GM11168 (cell line): ENCODE data around the gene AMBP.

ENCODE experiments used
- in situ Hi-C: fragments of 300-500 bp; cut with MboI; formaldehyde crosslinking; loops from one replicate; pipeline ENCODE4 v1.12.0; 2022; ENCODE audit warnings: low sequenced_read_pairs; ENCODE audit not compliant: unreplicated experiment

The AMBP gene

DNA sequence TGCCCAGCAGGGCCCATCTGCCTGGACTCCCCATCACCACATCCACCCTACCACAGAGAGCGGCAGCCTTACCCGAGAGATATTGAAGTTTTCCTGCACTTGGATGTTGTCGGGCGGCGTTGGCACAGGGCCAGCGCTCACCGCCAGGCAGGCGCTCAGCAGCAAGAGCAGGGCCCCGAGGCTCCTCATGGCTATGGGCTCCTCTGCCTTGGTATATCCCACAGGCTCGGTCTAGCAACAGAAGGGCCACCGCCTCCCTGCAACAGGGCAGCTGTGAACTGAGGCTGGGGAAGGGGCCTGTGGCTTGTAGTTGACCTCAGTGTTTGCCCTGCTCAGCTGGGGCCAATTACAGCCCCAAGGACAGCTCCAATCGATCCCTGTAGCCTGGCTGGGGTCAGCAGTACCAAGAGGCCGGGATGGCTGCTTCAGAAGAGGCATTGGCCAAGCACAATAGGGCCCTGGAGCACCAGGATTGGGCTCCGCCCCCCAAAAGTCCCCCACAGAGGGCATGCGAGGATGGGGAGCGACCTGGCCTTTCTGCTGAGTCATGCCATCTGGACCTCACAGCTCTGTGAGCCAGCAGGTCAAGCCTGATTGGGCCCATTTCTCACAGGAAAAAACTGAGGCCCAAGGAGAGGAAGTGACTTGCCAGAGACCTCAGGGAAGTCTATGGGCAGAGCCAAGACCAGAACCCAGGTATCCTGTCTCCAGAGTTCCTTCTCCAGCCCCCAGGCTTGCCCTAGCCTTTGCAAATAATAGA, at the start of gene AMBP:
Gene AMBP, minus strand, starts transcription at position 280 of the 760 bp plus-strand sequence. Its CDS starts 91 bp downstream, at position 189.
- in situ Hi-C loops, result no loop called here

DNA sequence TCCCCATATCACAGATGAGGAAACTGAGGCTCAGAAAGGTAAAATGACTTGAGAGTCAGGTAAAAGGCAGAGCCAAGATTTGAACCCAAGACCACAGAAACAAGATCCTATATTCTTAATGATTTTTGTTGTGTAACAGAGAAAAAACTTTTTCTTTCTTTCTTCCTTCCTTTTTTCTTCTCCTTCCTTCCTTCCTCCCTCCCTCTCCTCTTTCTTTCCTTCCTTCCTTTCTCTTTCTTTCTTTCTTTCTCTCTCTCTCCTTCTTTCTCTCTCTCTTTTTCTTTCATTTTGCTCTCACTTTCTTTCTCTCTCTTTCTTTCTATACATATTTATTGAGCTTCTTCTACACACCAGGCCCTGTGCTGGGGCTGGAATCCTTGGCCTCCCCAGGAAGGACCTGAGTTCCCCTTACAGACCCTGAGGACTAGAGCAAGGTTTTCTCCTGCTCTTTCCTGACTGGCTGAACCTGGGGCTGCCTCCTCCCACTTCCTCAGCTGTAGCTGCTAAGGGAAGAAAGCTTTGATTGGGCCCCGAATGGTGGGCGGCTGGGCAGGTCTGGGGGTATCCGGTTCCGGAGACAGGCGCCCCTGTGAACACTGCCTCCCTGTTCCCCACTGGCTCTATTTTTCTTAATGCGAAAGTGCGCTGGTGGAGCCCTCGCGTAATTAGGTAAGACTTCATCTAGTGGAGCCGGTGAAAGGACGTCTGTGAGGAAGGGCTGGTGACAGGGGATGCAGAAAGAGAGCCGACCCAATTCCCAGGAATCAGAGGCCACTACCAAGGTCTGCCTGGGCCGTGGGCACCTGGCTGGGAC, 48.4 kb upstream of the AMBP start:
- in situ Hi-C loops, result no loop called here

- in situ Hi-C loops, result no loop called here
Measured at GRCh38 chr9:114125476-114126013, 47.4 kb upstream of the AMBP start.

DNA sequence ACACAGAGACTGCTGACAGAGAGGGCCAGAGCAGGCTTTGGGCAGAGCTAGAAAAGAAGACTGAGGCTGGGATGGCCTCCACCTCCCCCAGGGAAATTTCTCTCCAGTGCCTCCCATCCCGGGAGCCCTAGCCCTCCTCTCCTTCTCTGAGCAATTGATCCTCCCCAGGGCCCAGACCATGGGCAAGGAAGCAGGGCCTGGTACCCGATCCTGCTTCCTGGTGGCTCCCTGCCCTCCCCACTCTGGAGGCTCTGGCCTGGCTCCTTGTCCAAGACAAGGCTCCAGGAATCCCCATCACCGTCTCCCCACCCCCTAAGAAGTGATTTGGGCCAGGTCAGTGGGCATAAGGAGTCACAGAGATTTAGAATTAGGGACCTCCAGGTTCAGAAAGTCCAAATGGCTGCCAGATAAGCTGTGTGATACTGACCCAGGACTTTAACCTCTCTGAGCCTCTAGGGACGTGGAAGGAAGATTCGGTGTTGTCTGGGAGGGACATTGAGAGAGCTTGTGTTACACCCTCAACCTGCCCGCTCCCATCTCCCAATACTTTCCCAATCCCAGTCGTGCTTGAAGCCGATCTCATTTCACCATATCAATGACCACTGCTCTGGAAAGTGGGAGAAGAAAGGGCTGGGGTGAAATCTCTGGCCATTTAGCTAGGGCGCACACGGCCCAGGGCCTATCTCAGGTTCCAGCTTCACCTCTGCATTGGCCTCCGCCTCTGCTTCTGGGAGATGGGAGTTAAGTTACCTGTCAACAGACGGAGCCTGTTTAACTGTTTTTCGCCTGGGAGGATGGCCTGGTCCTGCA, 46.8 kb upstream of the AMBP start:
- in situ Hi-C loops, result no loop called here

DNA sequence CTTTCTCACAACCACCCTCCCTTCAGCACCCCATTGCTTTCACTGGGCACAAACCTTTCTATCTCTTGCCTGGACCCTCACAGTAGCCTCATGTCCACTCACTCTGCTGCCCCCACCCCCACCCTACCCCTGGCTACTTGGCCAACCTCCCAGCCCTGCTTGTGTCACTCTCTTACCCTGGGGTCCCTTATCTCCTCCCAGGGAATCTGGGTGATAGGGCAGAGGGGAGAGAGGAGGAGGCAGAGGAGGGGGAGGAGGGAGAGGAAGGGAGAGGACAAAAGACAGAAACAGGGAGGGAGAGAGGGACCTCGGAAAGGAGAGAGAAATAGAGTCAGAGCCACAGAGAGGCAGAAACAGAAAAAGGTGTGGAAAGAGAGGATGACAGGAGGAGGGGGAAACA, 46.0 kb upstream of the AMBP start:
- in situ Hi-C loops, result no loop called here

DNA sequence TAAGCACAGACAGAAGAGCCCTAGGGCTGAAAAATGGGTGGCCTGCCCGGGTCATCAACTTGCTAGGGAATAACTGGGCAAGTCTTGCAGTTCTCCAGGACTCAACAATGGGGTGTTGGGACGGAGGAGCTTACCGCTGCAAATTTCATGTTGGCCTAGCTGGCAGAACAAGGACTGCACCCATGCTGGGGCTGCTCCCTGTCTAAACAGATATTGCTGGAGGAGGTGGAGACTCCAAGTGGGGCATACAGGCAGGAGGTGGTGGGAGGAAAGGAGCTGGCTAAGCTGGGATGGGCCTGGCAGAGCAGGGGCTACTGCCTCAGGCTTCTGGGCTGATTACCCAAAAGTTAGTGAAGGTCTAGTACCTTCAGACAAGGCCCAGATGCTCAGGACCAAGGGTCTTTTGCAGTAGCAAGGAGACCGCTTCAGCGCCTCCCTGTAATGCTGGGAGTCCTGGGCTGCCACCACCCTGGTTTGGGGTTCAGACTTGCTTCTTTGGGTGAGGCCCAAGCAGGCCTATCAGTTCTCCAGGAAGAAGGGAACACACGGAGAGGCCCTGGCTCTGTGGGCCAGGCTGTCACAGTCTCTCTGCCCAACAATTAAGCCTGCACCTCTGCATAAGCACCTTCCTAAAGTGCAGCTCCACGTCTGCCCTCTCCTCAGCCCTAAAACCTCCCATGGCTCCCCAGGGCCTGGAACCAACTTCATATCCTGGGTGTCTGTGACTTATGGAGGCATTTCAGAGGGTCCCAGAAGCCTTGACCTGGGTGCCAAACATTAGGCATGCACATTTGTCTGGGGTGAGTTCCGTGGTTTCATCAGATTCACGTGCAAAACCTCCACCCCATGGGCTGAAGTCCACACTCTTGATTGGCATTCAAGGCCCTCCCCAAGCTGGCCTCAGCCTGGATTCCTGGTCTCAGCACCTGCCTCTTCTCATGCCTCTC, 45.2 kb upstream of the AMBP start:
- in situ Hi-C loops, result no loop called here

DNA sequence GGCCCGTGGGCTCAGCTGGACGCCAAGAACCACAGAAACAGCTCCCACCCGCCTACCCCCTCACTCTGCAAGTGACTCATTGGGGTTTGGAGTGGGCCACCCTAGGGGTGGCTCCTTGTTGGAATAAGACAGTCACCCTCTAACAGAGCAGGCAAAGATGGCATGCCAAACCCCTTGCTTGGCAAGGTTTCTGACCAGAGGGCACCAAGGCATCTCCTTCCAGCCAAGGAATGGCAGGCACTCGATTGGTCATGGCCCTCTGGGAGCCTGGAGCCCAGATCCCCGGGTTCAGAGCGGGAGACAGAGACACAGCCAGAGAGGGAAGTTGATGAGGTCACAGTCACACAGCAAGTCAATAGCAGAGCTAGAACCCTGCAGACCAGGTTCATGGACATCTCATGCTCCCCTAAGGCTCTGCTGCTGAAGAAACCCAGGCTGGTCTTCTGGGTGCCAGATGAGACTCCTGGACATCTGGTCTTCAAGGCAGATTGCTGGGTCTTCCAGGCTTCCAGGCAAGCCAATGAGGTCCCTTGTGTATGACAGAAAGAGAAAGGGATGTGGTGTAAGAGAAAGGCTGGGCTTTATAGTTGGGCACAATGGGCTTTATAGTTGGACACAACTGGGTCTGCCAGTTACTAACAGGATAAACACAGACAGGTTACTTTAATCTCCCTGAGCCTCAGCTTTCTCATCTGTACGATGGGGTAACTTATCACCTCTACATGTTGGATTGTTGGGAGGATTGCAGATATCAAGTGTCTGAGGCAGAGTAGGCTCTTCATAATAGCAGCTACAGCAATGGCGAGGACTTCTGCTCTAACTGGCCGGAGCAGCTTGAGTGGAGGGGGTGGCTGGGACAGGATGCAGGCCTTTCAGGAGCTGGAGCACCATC, 44.3 kb upstream of the AMBP start:
- in situ Hi-C loops, result no loop called here

- in situ Hi-C loops, result no loop called here
Measured at GRCh38 chr9:114121227-114122135, 43.4 kb upstream of the AMBP start.

DNA sequence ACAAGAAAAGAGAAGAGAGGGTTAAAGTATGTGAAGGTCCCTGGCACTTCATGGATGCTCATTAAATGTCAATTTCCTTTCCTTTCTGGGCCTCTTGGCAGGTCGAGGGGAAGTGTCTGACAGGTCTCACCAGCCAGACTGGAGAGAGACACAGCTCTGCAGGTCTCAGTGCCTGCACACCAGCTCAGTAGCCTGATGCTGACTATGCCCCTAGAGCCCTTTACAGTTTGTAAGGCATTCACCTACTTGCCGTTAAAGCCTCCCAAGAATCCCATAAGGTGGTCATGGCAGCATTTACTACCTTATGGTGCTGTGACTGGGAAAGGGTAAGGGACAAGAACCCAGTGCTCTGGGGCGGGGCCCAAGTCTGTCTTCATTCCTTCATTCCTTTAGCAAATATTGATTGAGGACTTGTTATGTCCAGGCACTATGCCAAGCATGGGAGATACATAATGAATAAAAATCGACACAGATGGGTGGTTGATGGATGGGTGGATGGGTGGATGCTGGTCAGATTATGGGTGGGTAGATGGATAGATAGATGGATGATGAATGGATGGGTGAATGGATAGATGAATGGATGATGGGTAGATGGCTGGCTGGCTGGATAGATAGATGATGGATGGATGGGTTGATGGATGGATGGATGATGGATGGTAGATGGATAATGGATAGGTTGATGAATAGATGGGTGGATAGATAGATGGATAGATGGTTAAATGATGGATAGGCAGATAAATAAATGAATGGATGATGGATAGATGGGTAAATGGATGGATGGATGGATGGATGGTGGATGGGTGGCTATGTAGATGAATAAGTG, 42.3 kb upstream of the AMBP start:
- in situ Hi-C loops, result no loop called here

DNA sequence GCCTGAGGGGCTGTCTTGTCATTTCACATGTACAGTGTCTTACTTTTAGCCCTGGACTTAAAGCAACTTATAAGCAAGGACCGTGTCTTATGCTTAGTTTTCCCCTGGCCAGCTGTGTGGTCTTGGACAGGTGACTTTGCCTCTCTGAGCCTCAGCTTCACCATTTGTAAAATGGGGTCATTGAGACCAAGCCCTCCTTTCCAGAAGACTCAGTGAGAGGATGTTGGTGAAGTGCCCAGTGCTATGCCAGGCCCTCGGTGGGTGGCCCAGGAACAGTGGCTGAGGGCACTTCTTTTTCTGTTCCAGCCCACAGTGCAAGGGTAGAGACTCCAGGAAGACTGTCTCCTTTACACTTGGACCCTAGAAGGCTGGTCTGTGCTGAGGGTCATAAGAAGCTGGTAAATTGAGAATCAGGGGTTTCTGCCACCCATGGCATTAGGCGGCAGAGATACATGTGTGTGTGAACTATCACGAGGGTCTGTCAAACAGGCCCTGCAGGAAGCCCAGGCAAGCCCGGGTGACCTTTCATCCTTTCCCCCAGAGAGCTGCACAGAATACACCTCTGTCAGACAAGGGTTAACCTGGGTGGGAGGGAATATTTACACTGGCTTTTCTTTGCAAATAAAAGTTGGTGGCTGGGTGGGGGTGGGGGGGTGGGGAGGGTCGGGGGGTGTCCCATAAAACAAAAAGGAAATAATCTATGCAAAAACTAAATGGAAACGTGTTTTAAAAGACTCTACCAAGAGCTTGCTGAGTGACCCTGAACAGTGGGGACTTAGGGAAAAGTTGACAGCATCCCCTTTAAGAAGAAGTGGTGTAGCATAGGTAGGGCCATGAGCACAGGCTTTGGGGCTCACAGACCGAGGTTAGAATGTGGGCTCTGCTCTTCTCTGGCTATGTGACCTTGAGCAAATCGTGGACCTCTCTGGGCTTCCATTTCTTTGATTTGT, 41.4 kb upstream of the AMBP start:
- in situ Hi-C loops, result no loop called here

DNA sequence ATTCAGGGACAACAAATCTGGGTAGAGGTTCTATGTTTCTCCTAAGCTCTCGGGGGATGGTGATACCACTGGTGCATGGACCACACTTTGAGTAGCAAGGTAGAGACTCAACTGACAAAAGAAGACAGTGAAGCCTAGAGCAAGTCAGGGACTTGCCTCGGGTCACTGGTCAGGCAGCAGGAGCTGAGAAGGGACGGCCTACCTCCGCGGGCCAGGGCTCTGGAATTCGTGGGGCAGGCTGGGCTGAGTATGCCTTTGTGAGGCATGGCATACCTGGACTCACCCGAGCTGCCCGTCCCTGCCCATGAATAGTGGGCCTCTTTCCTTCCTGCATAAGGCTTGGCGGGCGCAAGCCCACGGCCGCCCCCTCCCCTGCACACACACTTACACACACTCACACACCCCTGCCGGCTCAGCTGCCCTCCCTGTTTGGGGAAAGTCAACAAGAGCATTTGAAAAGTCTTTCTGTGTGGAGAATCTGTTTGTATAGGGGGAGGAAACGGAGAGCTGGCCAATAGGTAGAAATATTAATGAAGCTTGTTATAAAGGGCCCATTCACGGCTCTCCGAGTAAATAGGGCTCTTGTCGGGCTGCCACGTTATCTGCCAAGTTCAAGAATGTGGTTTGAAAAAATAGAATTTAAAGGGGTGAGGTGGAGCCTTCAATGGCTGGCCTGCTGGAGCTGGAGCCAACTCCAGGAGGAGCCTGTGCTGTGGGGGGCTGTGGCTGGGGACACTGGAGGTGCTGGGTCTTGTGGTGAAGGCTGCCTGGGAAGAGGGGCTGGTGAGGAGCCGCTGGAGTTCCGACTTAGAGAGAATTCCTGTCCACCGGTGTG, 40.1 kb upstream of the AMBP start:
- in situ Hi-C loops, result no loop called here

- in situ Hi-C loops, result no loop called here
Measured at GRCh38 chr9:114117614-114117995, 39.5 kb upstream of the AMBP start.

DNA sequence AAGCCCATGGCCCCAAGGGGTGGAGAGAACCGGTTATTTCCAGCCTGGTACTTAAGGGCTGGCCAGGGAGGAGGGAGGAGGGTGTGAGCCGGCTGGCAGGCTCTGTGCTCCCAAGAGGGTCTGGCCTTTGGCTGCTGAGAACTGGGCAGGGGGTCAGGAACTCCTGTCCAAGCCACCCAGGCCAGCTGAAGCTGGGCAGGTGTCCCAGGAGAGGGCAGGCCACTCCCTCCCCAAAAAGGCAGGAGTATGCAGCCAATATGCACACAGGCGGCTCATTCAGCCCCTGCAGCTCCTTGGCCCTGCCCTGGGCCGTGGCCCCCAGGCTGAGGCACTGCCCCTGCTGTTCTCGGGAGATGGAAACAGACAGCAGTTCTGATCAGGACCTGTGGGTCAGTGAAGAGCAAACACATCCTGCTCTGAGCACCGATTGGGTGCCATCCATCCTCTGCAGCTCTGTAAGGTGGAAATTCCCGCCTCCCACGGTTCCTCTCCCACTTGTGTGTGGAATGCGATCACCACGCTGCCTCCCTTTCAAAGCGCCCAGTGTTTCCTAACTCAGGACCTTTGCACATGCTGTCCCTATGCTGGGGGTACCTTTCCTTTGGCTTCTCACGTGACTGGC, 38.1 kb upstream of the AMBP start:
- in situ Hi-C loops, result no loop called here

DNA sequence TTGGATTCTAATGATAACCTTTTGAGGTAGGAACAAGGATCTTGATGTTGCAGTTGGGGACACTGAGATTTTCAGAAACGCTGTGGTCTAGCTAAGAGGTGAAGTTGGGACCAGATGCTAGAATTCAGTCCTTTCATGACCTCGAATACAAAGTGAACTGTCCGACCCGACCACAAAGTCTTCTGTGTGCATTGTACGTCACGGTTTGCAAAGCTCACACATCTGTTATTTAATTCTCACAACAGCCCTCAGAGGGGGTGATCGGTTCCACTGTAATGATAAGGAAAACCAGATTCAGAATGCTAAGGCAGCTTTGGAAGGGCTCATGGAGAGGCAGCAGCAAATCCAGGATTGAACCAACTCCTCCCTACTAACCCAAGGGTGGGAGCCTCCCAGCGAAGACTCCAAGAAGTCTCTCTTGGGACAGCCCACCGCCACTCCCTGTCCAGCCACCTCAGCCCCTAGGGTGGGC, 37.6 kb upstream of the AMBP start:
- in situ Hi-C loops, result no loop called here
